Hepatocyte (in vitro differentiated cells): ENCODE measurements around the gene GALC. TPM values are rescaled to one million over a fixed set of nuclear protein-coding genes. Genes with fewer than 3 reads are reported as not detected.

Source experiments
- DNase-seq: peaks from one replicate; pipeline ENCODE4 v3.0.0-alpha.2; 2016; ENCODE audit warnings: low spot score
- H2AFZ ChIP-seq: fragments of 200-600 bp; sonication (generic); 2 replicates; pipeline ENCODE4 v1.6.0; 2016; ENCODE audit warnings: antibody characterized with exemption, mild to moderate bottlenecking
- H3K27ac ChIP-seq: fragments of 200-600 bp; sonication (generic); 2 replicates; pipeline ENCODE4 v1.5.1; 2016; ENCODE audit warnings: mild to moderate bottlenecking
- H3K27me3 ChIP-seq: fragments of 200-600 bp; sonication (generic); 2 replicates; pipeline ENCODE4 v1.6.1; 2016
- H3K36me3 ChIP-seq: fragments of 200-600 bp; sonication (generic); replicated peaks from 2 replicates; pipeline ENCODE4 v1.5.1; 2016; ENCODE audit warnings: low read depth; ENCODE audit not compliant: insufficient read depth
- H3K4me1 ChIP-seq: fragments of 200-600 bp; sonication (generic); 2 replicates; pipeline ENCODE4 v1.5.1; 2016; ENCODE audit warnings: mild to moderate bottlenecking, moderate library complexity; ENCODE audit not compliant: insufficient read depth
- H3K4me2 ChIP-seq: fragments of 200-600 bp; sonication (generic); 2 replicates; pipeline ENCODE4 v1.6.0; 2016
- H3K4me3 ChIP-seq: fragments of 200-600 bp; sonication (generic); 2 replicates; pipeline ENCODE4 v1.5.1; 2016; ENCODE audit warnings: mild to moderate bottlenecking
- H3K79me2 ChIP-seq: fragments of 200-600 bp; sonication (generic); 2 replicates; pipeline ENCODE4 v1.6.0; 2017; ENCODE audit warnings: mild to moderate bottlenecking
- H3K9me2 ChIP-seq: fragments of 200-600 bp; sonication (generic); replicated peaks from 2 replicates; pipeline ENCODE4 v1.6.0; 2017; ENCODE audit warnings: mild to moderate bottlenecking; ENCODE audit not compliant: insufficient read depth
- H3K9me3 ChIP-seq: fragments of 200-600 bp; sonication (generic); 2 replicates; pipeline ENCODE4 v1.5.1; 2016; ENCODE audit warnings: low read depth, mild to moderate bottlenecking
- H4K20me1 ChIP-seq: fragments of 200-600 bp; sonication (generic); 2 replicates; pipeline ENCODE4 v1.6.0; 2016; ENCODE audit warnings: mild to moderate bottlenecking; ENCODE audit not compliant: insufficient read depth, poor library complexity, severe bottlenecking
- EZH2 ChIP-seq: fragments of 200-600 bp; sonication (generic); IDR thresholded peaks from 2 replicates; pipeline ENCODE4 v1.6.1; 2016; ENCODE audit warnings: antibody characterized with exemption, mild to moderate bottlenecking, borderline replicate concordance
- EZH2phosphoT487 ChIP-seq: fragments of 200-600 bp; sonication (generic); IDR thresholded peaks from one replicate; pipeline ENCODE4 v1.6.1; 2018; ENCODE audit warnings: antibody characterized with exemption, mild to moderate bottlenecking, low read depth, moderate library complexity; ENCODE audit not compliant: unreplicated experiment, severe bottlenecking
- WGBS: methylation state at CpG from one replicate; pipeline ENCODE4 v1.1.6; 2016; ENCODE audit warnings: low lambda C conversion rate; ENCODE audit errors: missing lambda C conversion rate; 5-methylcytosine and 5-hydroxymethylcytosine counted together
- polyA plus RNA-seq: library from polyadenylated mRNA; unstranded; fragments of >200 nt; fragmentation: Nextera tagmentation; extraction: Ambion mirVana; gene quantifications from 2 replicates; pipeline ENCODE4 v1.2.1, GENCODE V29; 2016
- total RNA-seq: library from RNA; depleted of rRNA; stranded (reverse); fragments of >200 nt; gene quantifications from 2 replicates; pipeline ENCODE4 v1.2.3, GENCODE V29; 2014
- TF ChIP-seq, protein P1 (sequence below): fragments of 200-600 bp; sonication (generic); IDR thresholded peaks from 2 replicates; pipeline ENCODE4 v1.5.1; 2016; ENCODE audit warnings: antibody characterized with exemption, mild to moderate bottlenecking; ENCODE audit not compliant: poor library complexity

GALC gene
- total and polyA plus RNA-seq, 2 experiments from 2014 or later, result 23.0 to 47.5 TPM

DNA sequence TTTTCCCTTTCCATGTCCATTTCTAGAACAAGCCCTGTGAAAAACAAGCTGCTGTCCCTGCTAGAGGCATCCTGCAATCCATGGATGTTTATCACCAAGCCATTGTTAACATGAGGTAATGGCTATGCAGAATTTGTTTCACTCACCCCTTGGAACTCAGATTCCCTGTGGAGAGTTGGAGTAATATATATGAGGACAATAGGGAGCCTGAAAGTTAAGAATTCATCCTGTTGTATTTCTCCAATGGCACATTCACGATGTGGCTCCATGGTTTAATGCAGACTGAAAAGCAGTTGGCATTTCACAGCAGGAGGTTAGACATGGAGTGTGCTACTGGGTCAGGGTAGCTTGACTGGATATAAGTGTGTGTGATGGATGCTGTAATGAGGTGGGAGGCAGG, 44.3 kb upstream of the GALC start:
- Histone ChIP-seq H3K4me1 (no peaks in the 10 kb centered on the region), H2AFZ (no peak overlapping the region), H3K27ac (no peak overlapping the region), H4K20me1 (no peaks in the 10 kb centered on the region), H3K4me2 (no peak overlapping the region), H3K79me2 (no peaks in the 10 kb centered on the region), H3K27me3 (no peaks in the 10 kb centered on the region), H3K4me3 (no peak overlapping the region), H3K9me3 (no peaks in the 10 kb centered on the region), H3K9me2 (no peaks in the 10 kb centered on the region), H3K36me3 (no peaks in the 10 kb centered on the region)
- no peak for TF ChIP-seq EZH2phosphoT487
- no peak for TF ChIP-seq EZH2
- TF ChIP-seq, protein P1, sequence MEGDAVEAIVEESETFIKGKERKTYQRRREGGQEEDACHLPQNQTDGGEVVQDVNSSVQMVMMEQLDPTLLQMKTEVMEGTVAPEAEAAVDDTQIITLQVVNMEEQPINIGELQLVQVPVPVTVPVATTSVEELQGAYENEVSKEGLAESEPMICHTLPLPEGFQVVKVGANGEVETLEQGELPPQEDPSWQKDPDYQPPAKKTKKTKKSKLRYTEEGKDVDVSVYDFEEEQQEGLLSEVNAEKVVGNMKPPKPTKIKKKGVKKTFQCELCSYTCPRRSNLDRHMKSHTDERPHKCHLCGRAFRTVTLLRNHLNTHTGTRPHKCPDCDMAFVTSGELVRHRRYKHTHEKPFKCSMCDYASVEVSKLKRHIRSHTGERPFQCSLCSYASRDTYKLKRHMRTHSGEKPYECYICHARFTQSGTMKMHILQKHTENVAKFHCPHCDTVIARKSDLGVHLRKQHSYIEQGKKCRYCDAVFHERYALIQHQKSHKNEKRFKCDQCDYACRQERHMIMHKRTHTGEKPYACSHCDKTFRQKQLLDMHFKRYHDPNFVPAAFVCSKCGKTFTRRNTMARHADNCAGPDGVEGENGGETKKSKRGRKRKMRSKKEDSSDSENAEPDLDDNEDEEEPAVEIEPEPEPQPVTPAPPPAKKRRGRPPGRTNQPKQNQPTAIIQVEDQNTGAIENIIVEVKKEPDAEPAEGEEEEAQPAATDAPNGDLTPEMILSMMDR, result no peak
- 100% methylated on average over 1 of the region's 1 CpG for WGBS
- DNase-seq, result no peak

- Histone ChIP-seq H3K9me2 (no peaks in the 10 kb centered on the region), H3K4me1 (no peaks in the 10 kb centered on the region), H2AFZ (no peak overlapping the region), H3K27ac (no peak overlapping the region), H3K9me3 (no peaks in the 10 kb centered on the region), H3K4me2 (no peak overlapping the region), H3K4me3 (no peak overlapping the region), H3K36me3 (no peaks in the 10 kb centered on the region), H4K20me1 (no peaks in the 10 kb centered on the region), H3K27me3 (no peaks in the 10 kb centered on the region), H3K79me2 (no peaks in the 10 kb centered on the region)
- WGBS, result 83% methylated on average over 2 of the region's 2 CpGs
- TF ChIP-seq EZH2 (no peak), EZH2phosphoT487 (no peak)
- TF ChIP-seq, protein P1, result no peak
- no peak for DNase-seq
Observed at GRCh38 chr14:88036422-88036821, 43.4 kb upstream of the GALC start.

- TF ChIP-seq, protein P1, result no peak
- TF ChIP-seq EZH2, result no peak
- TF ChIP-seq EZH2phosphoT487, result no peak
- 80% methylated on average over 2 of the region's 2 CpGs for WGBS
- H3K9me3 ChIP-seq, result no peaks in the 10 kb centered on the region
- H3K9me2 ChIP-seq, result no peaks in the 10 kb centered on the region
- no peaks in the 10 kb centered on the region for H3K36me3 ChIP-seq
- no peak for DNase-seq
- H2AFZ ChIP-seq, result no peak overlapping the region
- H3K27ac ChIP-seq, result no peak overlapping the region
- no peak overlapping the region for H3K4me2 ChIP-seq
- no peaks in the 10 kb centered on the region for H3K79me2 ChIP-seq
- no peak overlapping the region for H3K4me3 ChIP-seq
- no peaks in the 10 kb centered on the region for H3K27me3 ChIP-seq
- no peaks in the 10 kb centered on the region for H3K4me1 ChIP-seq
- no peaks in the 10 kb centered on the region for H4K20me1 ChIP-seq
Observed at GRCh38 chr14:88034076-88034475, 41.1 kb upstream of the GALC start.

- Histone ChIP-seq H2AFZ (no peak overlapping the region), H3K9me2 (no peaks in the 10 kb centered on the region), H3K4me1 (no peaks in the 10 kb centered on the region), H4K20me1 (no peaks in the 10 kb centered on the region), H3K36me3 (no peaks in the 10 kb centered on the region), H3K4me2 (no peak overlapping the region), H3K9me3 (no peaks in the 10 kb centered on the region), H3K4me3 (no peak overlapping the region), H3K27ac (no peak overlapping the region), H3K27me3 (no peaks in the 10 kb centered on the region), H3K79me2 (no peaks in the 10 kb centered on the region)
- TF ChIP-seq EZH2, result no peak
- WGBS, result 96% methylated on average over 1 of the region's 1 CpG
- DNase-seq, result no peak
Observed at GRCh38 chr14:88032373-88032772, 39.4 kb upstream of the GALC start.
